NCI-H82 (cell line): ENCODE data around the gene TUBA3D.
"Not testable (repeated sequence)": the region's sequence is repeated elsewhere in the genome, so short reads cannot be mapped to it uniquely, and the experiment has no call there.

Source experiments
- DNase-seq: peaks from one replicate; lab custom pipeline; 2025; lab: John Stamatoyannopoulos, UW

TUBA3D gene

DNA sequence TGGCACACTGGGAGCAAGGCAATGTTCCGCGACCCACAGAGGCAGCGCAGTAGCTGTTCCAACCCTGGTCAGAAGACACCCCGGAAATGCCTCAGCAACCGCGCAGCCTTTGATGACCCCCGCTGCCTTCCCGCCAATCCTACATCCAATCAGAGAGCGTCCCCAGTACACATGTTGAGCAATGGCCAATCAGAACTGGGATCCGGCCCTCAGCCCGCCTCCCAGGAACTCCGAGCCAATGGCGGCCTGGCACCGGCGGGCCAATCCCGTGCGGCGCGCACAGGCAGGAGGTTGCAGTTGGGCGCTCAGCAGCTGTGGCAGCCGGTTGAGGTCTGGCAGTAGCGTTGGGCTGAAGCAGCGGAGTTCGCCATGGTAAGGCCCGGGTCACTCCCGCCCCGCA, at the start of gene TUBA3D:
Gene TUBA3D (plus strand): TSS at position 289 of the 400 bp plus-strand sequence. CDS start 81 bp downstream, at position 370.
- no peak for DNase-seq

- DNase-seq: no peak
These were observed 49.2 kb upstream of the TUBA3D start for GRCh38 chr2:131426727-131427126.

DNA sequence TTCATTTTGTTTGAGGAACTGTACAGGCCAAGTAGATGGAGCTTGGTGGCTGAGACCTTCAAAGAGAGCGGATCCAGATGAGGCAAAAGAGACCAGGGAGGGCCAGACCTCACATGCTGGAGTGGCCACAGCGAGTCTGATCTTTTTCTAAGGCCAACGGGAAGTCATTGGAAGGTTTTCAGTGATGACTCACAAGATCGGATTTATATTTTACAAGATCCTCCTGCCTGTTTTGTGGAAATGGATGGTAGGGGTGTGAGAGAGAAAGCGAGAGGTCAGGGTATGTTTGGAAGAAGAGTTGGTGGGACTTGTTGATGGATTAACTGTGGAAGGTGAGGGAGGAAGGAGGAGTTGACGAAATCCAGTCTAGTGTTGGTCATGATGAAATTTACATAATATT, 44.6 kb upstream of the TUBA3D start:
- DNase-seq: no peak

- DNase-seq: not testable (repeated sequence)
These were observed 35.0 kb upstream of the TUBA3D start for GRCh38 chr2:131440742-131441468.

DNA sequence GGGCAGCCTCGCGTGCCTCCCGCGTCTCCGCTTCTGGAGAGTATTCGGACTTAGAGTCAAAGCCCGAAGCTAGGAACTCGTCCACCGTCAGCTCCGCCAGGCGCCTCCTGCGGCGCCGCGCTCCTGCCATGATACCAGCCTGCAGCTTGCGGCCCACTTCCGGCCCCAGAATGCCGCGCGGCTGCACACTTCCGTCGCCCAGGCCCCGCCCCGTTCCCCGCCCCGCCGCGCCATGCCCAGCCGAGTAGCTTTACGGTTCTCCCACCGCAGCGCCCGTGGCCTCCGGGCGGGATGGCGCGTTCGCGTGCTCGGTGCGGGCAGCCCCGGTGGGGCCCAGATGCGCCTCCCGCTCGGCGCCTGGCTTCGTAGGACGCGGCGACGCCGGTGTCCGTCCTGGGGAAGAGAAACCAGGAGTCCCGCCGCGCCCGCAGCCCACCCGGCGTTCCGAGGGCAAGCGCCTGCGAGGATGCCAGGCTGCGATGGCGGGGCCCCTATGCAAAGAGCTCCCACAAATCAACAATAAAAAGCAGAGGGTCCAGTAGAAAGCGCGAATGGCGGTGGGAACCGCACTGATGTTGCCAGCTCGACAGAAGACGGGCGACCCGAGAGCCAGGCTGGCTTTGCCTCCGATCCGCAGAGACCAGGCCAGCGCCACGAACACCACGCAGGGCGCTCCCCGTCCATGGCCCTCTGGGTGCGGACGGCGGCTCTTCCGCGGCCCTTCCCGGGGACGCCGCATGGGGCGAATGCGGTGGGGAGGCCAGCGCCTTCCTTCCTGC, 31.0 kb upstream of the TUBA3D start:
- DNase-seq: not testable (repeated sequence)

DNA sequence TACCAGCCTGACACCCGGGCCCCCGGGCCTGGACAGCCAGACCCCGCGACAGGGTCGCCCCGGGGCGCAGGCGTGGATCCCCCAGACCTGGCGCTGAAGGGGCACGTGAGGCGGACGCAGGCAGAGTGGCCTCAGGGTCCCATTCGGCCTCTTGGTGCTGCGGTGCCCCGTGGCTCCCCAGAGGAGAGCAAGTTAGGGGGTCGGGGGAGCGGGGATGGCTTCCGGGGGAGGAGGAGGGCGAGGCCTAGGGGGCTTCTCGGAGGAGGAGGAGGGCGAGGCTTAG, 30.5 kb upstream of the TUBA3D start:
- DNase-seq: not testable (repeated sequence)

DNA sequence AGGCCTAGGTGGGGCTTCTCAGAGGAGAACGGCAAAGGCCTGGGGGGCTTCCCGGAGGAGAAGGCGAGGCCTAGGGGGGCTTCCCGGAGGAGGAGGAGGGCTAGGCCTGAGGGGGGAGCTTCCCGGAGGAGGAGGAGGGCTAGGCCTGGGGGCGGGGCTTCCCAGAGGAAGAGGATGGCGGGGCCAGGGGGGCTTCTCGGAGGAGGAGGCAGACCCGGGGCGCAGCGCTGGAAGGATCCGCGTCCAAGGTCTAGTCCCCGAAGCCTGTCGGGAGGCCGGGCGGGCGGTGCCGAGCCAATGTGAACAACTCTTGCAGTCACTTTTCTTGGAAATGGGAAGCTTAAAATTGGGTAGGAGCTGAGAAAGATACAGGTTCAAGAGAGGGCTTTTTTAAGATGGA, 30.0 kb upstream of the TUBA3D start:
- no peak for DNase-seq

GRCh38 chr2:131447981-131448380, 27.9 kb upstream of the TUBA3D start:
- not testable (repeated sequence) for DNase-seq

DNA sequence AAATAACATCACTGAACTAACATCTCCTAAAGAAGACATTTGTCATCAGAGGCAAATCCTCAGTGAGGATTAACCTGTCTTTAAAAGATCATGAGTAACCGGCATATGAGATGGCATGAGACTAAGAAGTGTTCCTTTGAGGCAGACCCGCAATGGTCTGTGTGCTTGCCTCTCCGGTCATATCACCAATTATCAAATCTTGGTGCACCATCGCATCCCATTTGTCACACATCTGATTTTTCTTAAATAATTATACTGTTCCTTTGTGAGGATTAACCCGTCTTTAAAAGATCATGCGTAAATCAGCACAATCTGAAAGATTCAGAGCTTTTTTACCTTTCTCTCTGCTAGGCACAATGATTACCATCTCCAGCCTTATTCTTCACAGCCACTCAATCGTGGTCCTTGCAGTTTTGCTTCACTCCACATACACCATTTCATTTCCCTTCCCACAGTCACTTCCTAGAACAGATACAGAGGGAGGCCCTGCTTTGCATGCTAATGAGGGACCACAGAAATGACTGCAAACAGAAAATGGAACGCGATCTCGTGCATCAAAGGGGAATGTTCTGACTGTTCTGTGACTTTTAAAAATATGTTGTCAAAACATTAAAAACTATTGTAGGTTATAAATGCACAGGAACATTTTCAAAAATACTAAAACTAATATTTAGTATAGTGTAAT, 24.5 kb upstream of the TUBA3D start:
- not testable (repeated sequence) for DNase-seq

- DNase-seq: not testable (repeated sequence)
These were observed 21.0 kb upstream of the TUBA3D start for GRCh38 chr2:131454914-131455313.

- peak; percentile 28 for DNase-seq
These were observed 8.2 kb upstream of the TUBA3D start for GRCh38 chr2:131467722-131468121.

- DNase-seq: not testable (repeated sequence)
These were observed 5.0 kb upstream of the TUBA3D start for GRCh38 chr2:131470944-131471343.

DNA sequence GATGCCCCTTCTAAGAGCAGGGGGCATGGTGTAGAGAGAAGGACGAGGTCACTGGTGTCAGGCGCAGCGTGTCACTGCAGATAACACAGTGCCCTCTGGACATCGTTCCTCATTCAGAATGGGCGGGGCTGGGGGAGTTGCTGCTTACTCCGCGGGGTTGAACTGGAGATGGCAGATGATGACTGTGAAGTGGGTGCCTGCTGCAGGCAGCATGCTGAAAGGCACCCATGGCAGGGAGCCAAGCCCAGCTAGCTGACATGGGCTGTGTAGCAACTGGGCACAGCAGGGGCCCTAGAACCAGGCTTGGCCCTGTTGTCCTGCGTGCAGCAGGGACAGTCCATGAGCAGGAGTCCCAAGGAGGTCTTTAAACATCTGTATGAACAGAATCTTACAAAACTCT, 4.3 kb upstream of the TUBA3D start:
- DNase-seq: not testable (repeated sequence)

DNA sequence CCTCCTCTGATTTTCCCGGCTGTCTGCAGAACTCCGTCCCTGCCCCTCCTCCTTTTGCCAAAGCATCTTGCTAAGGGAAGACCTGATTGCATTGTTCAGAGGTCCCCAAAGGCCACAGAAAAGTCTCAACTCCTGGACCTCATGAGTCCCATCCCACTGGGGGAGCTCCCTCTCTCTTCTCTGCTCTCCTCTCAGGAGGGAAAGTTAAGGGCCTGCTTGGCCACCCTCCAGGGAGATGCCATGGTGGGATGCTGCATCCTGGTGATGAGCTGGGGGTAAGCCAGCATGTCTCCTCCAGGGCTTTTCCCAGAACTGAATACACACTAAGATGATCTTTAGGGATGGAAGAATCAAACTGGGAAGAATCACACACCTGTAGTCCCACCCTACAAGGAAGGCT, 2.7 kb upstream of the TUBA3D start:
- DNase-seq: not testable (repeated sequence)

DNA sequence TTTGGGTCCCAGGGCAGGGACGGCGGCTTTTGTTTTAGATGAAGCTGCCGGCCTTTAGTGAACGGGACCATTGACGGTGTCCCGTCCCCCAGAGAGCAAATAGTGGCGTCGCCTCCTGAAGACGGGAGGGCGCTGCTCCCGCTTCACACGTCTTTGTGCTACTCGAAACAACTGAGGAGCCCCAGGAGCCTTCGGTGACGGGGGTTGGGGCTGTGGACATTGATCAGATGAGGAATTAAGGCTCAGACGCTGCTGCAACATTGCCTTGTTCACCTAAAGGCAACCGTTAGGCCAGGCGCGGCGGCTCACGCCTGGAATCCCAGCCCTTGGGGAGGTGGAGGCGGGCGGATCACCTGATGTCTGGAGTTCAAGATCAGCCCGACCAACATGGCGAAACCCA, 444 bp downstream of the TUBA3D start:
- not testable (repeated sequence) for DNase-seq

- not testable (repeated sequence) for DNase-seq
These were observed 1.3 kb downstream of the TUBA3D start for GRCh38 chr2:131477227-131477626.

DNA sequence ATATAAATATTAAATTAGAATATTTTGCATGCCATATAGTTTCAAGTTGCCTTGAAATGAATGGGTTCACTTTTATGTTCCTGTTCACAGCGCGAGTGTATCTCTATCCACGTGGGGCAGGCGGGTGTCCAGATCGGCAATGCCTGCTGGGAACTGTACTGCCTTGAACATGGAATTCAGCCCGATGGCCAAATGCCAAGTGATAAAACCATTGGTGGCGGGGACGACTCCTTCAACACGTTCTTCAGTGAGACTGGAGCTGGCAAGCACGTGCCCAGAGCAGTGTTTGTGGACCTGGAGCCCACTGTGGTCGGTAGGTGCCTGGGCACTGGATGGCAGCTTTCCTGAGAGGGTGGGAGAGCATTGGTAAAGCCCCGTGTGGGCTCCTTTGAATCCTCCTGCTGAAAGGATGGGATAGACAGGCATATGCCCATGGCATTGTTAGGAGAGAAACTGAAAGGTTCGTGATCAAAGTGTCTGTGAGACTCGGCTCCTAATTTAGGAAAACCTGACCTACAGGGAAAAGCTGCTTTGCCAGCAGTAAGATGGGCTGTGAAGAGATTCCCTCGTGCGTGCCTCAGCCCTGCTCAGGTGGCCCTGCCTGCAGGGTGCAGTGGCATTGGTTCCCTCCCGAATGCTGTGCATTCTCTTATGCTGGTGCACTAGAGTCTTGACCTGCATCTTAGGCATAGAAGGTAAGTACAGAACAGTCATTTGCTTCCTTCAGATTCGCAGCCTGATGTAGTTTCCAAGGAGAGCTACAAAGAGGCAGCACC, 2.3 kb downstream of the TUBA3D start:
- not testable (repeated sequence) for DNase-seq

- not testable (repeated sequence) for DNase-seq
These were observed 3.0 kb downstream of the TUBA3D start for GRCh38 chr2:131478850-131479461.

DNA sequence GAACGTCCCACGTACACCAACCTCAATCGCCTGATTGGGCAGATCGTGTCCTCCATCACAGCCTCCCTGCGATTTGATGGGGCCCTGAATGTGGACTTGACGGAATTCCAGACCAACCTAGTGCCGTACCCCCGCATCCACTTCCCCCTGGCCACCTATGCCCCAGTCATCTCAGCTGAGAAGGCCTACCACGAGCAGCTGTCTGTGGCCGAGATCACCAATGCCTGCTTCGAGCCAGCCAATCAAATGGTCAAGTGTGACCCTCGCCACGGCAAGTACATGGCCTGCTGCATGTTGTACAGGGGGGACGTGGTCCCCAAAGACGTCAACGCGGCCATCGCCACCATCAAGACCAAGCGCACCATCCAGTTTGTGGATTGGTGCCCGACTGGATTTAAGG, 4.4 kb downstream of the TUBA3D start:
- not testable (repeated sequence) for DNase-seq

GRCh38 chr2:131482506-131483155, 6.7 kb downstream of the TUBA3D start:
- DNase-seq: not testable (repeated sequence)
